Gastroesophageal sphincter (tissue), 4 donors: ENCODE measurements around the gene C1orf232. TPM values are rescaled to one million over a fixed set of nuclear protein-coding genes. Genes with fewer than 3 reads are reported as not detected.

Experiments used
- ATAC-seq: fragments of 150-250 bp; one replicate; pipeline ENCODE4 v1.9.1; 2016; ENCODE audit warnings: mild to moderate bottlenecking, moderate library complexity
- H3K27ac ChIP-seq, 4 donors: fragments of 200-600 bp; sonication (generic) in 3 of 4; 1 replicate in 3 of 4; 2 replicates in 1 of 4; pipeline ENCODE4 v1.5.1; 2016 to 2019
- H3K27me3 ChIP-seq: fragments of 200-600 bp; sonication (generic); one replicate; pipeline ENCODE4 v1.5.1; 2019
- H3K36me3 ChIP-seq, 2 donors: fragments of 200-600 bp; sonication (generic); one replicate each; pipeline ENCODE4 v1.5.1; 2019; ENCODE audit warnings: control low read depth in 1 of 2
- H3K4me1 ChIP-seq, 3 donors: fragments of 200-600 bp; sonication (generic); 1 replicate in 2 of 3; 2 replicates in 1 of 3; pipeline ENCODE4 v1.5.1; 2016 to 2019; ENCODE audit warnings: control low read depth in 2 of 3
- H3K4me3 ChIP-seq, 2 donors: fragments of 200-600 bp; sonication (generic); one replicate each; pipeline ENCODE4 v1.5.1; 2019; ENCODE audit warnings: mild to moderate bottlenecking in 1 of 2, moderate library complexity in 1 of 2
- H3K9me3 ChIP-seq, 3 donors: fragments of 200-600 bp; sonication (generic); one replicate each; pipeline ENCODE4 v1.5.1; 2017 to 2019; ENCODE audit warnings: control low read depth in 2 of 3
- EP300 ChIP-seq: sonication (generic); formaldehyde crosslinking; IDR thresholded peaks from one replicate; pipeline ENCODE4 v1.6.1; 2017; ENCODE audit warnings: antibody characterized with exemption, mild to moderate bottlenecking
- POLR2A ChIP-seq, 2 donors: fragments of 450-650 bp; IDR thresholded peaks; one replicate each; pipeline ENCODE4 v1.6.1; 2017; ENCODE audit warnings: antibody characterized with exemption in 2 of 2, mild to moderate bottlenecking in 2 of 2, moderate library complexity in 1 of 2
- POLR2AphosphoS5 ChIP-seq: sonication (generic); formaldehyde crosslinking; IDR thresholded peaks from one replicate; pipeline ENCODE4 v1.6.1; 2017; ENCODE audit warnings: antibody characterized with exemption
- WGBS, 2 donors: methylation state at CpG; one replicate each; pipeline ENCODE4 v1.1.5; 2018; ENCODE audit warnings: low coverage in 1 of 2; 5-methylcytosine and 5-hydroxymethylcytosine counted together
- total RNA-seq, 4 donors: library from RNA; depleted of rRNA; stranded (reverse); fragments of >200 nt; gene quantifications; one replicate each; pipeline ENCODE4 v1.1.0, GENCODE V29; 2016
- TF ChIP-seq, protein P1 (sequence below), 4 experiments: fragments of 200-600 bp in 2 of 4; fragments of 450-650 bp in 2 of 4; sonication (generic) in 1 of 4; IDR thresholded peaks; one replicate each; pipeline ENCODE4 v1.5.1; 2017 to 2019; ENCODE audit warnings: antibody characterized with exemption in 4 of 4, mild to moderate bottlenecking in 2 of 4, moderate library complexity in 2 of 4

The C1orf232 gene
- total RNA-seq, 4 donors from 2014 or later, result not detected

DNA sequence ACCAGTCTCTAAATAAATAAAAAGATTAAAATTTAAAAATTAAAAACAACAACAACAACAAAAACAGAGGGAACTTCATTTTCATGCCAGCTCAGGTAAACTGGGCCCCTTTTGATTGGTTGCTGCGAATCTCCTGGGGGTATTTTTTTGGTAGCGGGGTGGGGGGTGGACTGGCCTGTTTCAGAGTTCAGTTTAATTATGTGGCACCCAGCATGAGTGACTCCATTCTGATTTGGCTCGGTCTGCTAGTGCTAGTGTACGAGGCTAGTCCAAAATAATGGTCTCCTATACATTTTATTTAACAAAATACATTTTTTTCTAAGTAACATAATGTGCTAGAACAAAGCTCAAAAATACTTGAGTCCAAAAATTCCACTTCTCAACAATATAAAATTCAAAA, 39.0 kb downstream of the C1orf232 start:
- no peak for ATAC-seq
- H3K4me3 ChIP-seq, result no peak overlapping the region
- H3K4me1 ChIP-seq, result peaks cover 0 to 4% (median 0%) of the 10 kb centered on the region in 3 donors
- TF ChIP-seq, protein P1, sequence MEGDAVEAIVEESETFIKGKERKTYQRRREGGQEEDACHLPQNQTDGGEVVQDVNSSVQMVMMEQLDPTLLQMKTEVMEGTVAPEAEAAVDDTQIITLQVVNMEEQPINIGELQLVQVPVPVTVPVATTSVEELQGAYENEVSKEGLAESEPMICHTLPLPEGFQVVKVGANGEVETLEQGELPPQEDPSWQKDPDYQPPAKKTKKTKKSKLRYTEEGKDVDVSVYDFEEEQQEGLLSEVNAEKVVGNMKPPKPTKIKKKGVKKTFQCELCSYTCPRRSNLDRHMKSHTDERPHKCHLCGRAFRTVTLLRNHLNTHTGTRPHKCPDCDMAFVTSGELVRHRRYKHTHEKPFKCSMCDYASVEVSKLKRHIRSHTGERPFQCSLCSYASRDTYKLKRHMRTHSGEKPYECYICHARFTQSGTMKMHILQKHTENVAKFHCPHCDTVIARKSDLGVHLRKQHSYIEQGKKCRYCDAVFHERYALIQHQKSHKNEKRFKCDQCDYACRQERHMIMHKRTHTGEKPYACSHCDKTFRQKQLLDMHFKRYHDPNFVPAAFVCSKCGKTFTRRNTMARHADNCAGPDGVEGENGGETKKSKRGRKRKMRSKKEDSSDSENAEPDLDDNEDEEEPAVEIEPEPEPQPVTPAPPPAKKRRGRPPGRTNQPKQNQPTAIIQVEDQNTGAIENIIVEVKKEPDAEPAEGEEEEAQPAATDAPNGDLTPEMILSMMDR (IDR thresholded peaks at IDR 0.05), result no peak
- no peak for TF ChIP-seq POLR2A (IDR thresholded peaks at IDR 0.05)
- TF ChIP-seq EP300, result no peak
- TF ChIP-seq POLR2AphosphoS5, result no peak
- no peaks in the 10 kb centered on the region for H3K27me3 ChIP-seq
- no peak overlapping the region for H3K27ac ChIP-seq
- 91 to 92% methylated on average over 3 to 4 of the region's 4 CpGs for WGBS, 2 donors
- no peaks in the 10 kb centered on the region for H3K9me3 ChIP-seq
- no peaks in the 10 kb centered on the region for H3K36me3 ChIP-seq

DNA sequence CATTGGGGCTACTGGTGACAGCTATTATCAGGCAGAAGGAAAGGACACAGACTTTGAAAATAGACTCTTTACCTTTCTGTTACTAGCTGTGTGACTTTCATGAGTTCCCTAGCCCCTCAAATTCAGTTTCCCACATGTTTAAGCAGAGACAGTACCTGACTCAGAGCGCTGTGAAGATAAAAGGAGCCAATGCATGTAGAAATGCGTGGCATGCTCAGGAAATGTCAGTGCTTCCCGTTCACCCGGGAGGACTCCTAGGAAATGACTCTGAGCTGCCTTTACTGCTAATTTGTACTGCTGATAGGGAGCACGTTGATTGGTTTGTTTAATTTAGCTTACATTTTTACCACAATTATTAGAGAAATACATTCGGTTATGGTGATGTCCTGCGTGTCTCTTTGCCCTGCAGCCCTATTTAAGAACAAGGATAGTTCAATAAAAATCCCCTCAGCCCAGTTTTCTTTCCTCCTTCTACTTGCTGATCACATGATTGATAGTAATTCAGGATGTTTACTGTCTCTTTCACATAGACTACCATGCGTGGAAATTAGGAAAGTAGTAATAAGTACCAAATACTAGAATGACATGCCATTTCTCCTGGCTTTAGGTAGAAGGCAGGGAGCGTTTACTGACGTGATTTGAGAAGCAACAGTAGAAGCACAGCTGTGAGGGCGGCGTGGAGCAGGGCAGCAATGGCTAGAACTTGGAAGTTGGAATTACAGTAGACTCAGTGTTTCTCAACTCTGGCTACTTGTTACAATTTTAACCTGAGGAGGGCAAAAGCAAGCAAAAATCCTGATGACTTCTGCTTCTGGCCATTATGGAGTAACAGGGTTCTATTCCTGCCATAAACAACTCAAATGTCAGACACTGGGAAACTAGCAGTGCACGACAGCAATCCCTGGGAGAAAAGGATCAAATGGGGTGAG, 41.3 kb downstream of the C1orf232 start:
- Histone ChIP-seq H3K27ac (peak overlapping the region in 2 of 4 donors; percentile 6 to 25), H3K4me1 (peaks cover 0 to 21% (median 0%) of the 10 kb centered on the region in 3 donors), H3K4me3 (no peak overlapping the region), H3K36me3 (peaks cover 0 to 4% of the 10 kb centered on the region in 2 donors), H3K27me3 (no peaks in the 10 kb centered on the region), H3K9me3 (no peaks in the 10 kb centered on the region)
- TF ChIP-seq EP300 (no peak), POLR2A (IDR thresholded peaks at IDR 0.05) (no peak), POLR2AphosphoS5 (no peak)
- TF ChIP-seq, protein P1 (IDR thresholded peaks at IDR 0.05), result no peak
- WGBS, 2 donors, result 34 to 50% methylated on average over 11 to 13 of the region's 13 CpGs
- no peak for ATAC-seq

DNA sequence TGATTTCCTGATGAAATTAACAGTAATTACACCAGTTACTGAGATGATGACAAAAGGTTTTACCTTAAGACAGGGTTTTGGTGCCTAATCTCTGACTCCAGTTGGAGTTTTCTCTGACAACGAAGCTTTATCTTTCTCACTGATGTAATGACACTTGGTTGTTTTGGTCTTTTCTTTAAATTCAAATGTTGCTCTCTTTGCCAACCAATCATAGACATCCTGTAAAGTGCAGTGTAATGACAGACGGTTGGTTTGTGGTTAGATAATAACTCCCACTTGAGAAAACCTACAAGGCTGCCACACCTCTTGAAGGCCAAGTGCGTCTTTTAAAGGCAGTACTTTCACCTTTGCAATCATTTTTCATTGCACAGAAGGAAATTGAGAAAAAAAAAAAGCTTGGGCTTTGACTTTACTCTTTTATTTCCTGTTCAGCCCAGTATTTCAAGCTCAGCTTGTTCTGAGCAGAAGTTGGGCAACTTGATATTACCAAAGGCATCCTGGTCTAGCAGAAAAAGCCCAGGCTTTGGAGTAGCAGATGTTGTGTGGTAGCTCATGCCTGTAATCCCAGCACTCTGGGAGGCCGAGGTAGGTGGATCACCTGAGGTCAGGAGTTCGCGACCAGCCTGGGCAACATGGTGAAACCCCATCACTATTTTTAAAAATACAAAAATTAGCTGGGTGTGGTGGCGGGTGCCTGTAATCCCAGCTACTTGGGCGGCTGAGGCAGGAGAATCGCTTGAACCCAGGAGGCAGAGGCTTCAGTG, 42.3 kb downstream of the C1orf232 start:
- TF ChIP-seq POLR2AphosphoS5, result no peak
- no peak for TF ChIP-seq POLR2A (IDR thresholded peaks at IDR 0.05)
- TF ChIP-seq EP300, result no peak
- TF ChIP-seq, protein P1 (IDR thresholded peaks at IDR 0.05), result no peak
- no peaks in the 10 kb centered on the region for H3K9me3 ChIP-seq
- ATAC-seq, result no peak
- WGBS, 2 donors, result 60 to 78% methylated on average over 7 to 9 of the region's 9 CpGs
- peaks cover 0 to 13% of the 10 kb centered on the region in 2 donors for H3K36me3 ChIP-seq
- peak overlapping the region in 1 of 4 donors; percentile 25 for H3K27ac ChIP-seq
- no peaks in the 10 kb centered on the region for H3K27me3 ChIP-seq
- no peak overlapping the region for H3K4me3 ChIP-seq
- H3K4me1 ChIP-seq, result peaks cover 0 to 31% (median 0%) of the 10 kb centered on the region in 3 donors

DNA sequence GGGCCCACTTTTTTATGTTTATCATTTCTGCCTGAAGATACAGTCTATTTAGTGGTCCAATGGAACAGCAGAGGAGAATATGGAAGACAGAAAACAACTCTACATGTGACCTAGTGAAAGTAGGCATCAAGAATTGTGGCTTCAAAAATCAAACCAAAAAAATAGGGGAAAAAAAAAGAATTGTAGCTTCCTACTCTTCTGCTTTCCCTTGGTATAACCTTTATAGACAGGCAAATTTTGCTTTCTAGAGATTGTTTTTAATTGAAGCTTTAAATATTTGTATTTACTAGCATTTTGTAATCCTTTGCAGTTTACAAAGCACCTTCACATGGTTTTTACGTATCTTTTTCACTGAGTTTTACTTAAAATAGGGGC, 42.8 kb downstream of the C1orf232 start:
- H3K27ac ChIP-seq, result no peak overlapping the region
- peaks cover 0 to 13% of the 10 kb centered on the region in 2 donors for H3K36me3 ChIP-seq
- H3K9me3 ChIP-seq, result no peaks in the 10 kb centered on the region
- no peak for ATAC-seq
- TF ChIP-seq POLR2AphosphoS5, result no peak
- no peak for TF ChIP-seq EP300
- TF ChIP-seq, protein P1 (IDR thresholded peaks at IDR 0.05), result no peak
- no peak for TF ChIP-seq POLR2A (IDR thresholded peaks at IDR 0.05)
- H3K4me3 ChIP-seq, result no peak overlapping the region
- WGBS, 2 donors, result 64 to 80% methylated on average over 1 of the region's 1 CpG
- H3K4me1 ChIP-seq, result peaks cover 0 to 32% (median 0%) of the 10 kb centered on the region in 3 donors
- H3K27me3 ChIP-seq, result no peaks in the 10 kb centered on the region
